Activated CD8-positive, alpha-beta memory T cell treated with anti-CD3 and anti-CD28 coated beads, Interleukin-2, amount 50 U/mL, for 4 hours (primary cell): Measurements from ENCODE around the gene STK16.
A peak's percentile ranks its signal among the peaks of the same experiment; 100 is the strongest.
"Not testable (repeated sequence)": the region's sequence is repeated elsewhere in the genome, so short reads cannot be mapped to it uniquely, and the experiment has no call there.

Experiments
- DNase-seq: peaks from one replicate; pipeline ENCODE4 v3.0.0-alpha.2; 2020

STK16 gene

GRCh38 chr2:219245148-219245898 lies at the start of gene STK16, which contains the start of gene GLB1L:
Gene STK16, plus strand, starts transcription at chr2:219245479. Its CDS starts 521 bp downstream, at chr2:219246000.
Gene GLB1L, minus strand, starts transcription at chr2:219245444. Its CDS starts 1,871 bp downstream, at chr2:219243573.
- peak; percentile 86 for DNase-seq

GRCh38 chr2:219197388-219197787 lies 47.9 kb upstream of the STK16 start:
- no peak for DNase-seq

GRCh38 chr2:219198974-219199373 lies 46.3 kb upstream of the STK16 start:
- DNase-seq, result no peak

- no peak for DNase-seq
Observed at GRCh38 chr2:219199470-219200211, 45.6 kb upstream of the STK16 start.

- peak; percentile 37 for DNase-seq
Observed at GRCh38 chr2:219200502-219201326, 44.6 kb upstream of the STK16 start.

GRCh38 chr2:219201331-219201730 lies 43.9 kb upstream of the STK16 start:
- not testable (repeated sequence) for DNase-seq

GRCh38 chr2:219204425-219205164 lies 40.7 kb upstream of the STK16 start:
- DNase-seq, result no peak

- no peak for DNase-seq
Observed at GRCh38 chr2:219205165-219205538, 40.1 kb upstream of the STK16 start.

GRCh38 chr2:219205981-219206327 lies 39.3 kb upstream of the STK16 start:
- no peak for DNase-seq

- DNase-seq, result peak; percentile 96
Observed at GRCh38 chr2:219206328-219207133, 38.7 kb upstream of the STK16 start, which contains the start of gene ZFAND2B. Gene ZFAND2B, plus strand, starts transcription at chr2:219206782. Its CDS starts 206 bp downstream, at chr2:219206988.

GRCh38 chr2:219207134-219207883 lies 38.0 kb upstream of the STK16 start:
- no peak for DNase-seq

- no peak for DNase-seq
Observed at GRCh38 chr2:219207884-219208740, 37.2 kb upstream of the STK16 start.

GRCh38 chr2:219209236-219210195 lies 35.8 kb upstream of the STK16 start:
- no peak for DNase-seq

- no peak for DNase-seq
Observed at GRCh38 chr2:219210196-219210885, 34.9 kb upstream of the STK16 start.

- DNase-seq, result no peak
Observed at GRCh38 chr2:219210886-219211362, 34.4 kb upstream of the STK16 start.

GRCh38 chr2:219213026-219213415 lies 32.3 kb upstream of the STK16 start:
- DNase-seq, result no peak

- no peak for DNase-seq
Observed at GRCh38 chr2:219213486-219214071, 31.7 kb upstream of the STK16 start.
